Measurements from ENCODE around the gene HRNR. TPM values are rescaled to one million over a fixed set of nuclear protein-coding genes. Genes with fewer than 3 reads are reported as not detected.
"Not testable (repeated sequence)": the region's sequence is repeated elsewhere in the genome, so short reads cannot be mapped to it uniquely, and the experiment has no call there.

The HRNR gene
- polyA plus RNA-seq, 1 donor: 0.12 TPM

GRCh38 chr1:152220166-152221163, 3.5 kb downstream of the HRNR start:
- no peaks in the 10 kb centered on the region for H3K4me1 ChIP-seq (ENCODE audit: control insufficient read depth, insufficient read depth, low read length)
- H3K36me3 ChIP-seq (ENCODE audit: control insufficient read depth, insufficient read depth, low read length): no peaks in the 10 kb centered on the region
- peaks cover 17% of the 10 kb centered on the region for H3K9me3 ChIP-seq (ENCODE audit: control insufficient read depth, low read depth, low read length)
- H3K4me3 ChIP-seq (ENCODE audit: low read length): no peak overlapping the region
- H3K27ac ChIP-seq (ENCODE audit: low read length): no peak overlapping the region
- no CpG with 5 or more reads among the region's 30 CpGs for WGBS (ENCODE audit: insufficient coverage, low lambda C conversion rate)
- H3K27me3 ChIP-seq (ENCODE audit: control insufficient read depth, insufficient read depth, low read length): no peaks in the 10 kb centered on the region
- no peak for DNase-seq

GRCh38 chr1:152219438-152219837, 4.6 kb downstream of the HRNR start:
- WGBS (ENCODE audit: insufficient coverage, low lambda C conversion rate): no CpG with 5 or more reads among the region's 14 CpGs
- DNase-seq; H3K27ac ChIP-seq (ENCODE audit: low read length); H3K27me3 ChIP-seq (ENCODE audit: control insufficient read depth, insufficient read depth, low read length); H3K4me1 ChIP-seq (ENCODE audit: control insufficient read depth, insufficient read depth, low read length); H3K36me3 ChIP-seq (ENCODE audit: control insufficient read depth, insufficient read depth, low read length); H3K4me3 ChIP-seq (ENCODE audit: low read length): not testable (repeated sequence)
- peaks cover 20% of the 10 kb centered on the region for H3K9me3 ChIP-seq (ENCODE audit: control insufficient read depth, low read depth, low read length)

- Histone ChIP-seq H3K36me3 (ENCODE audit: control insufficient read depth, insufficient read depth, low read length) (no peaks in the 10 kb centered on the region), H3K9me3 (ENCODE audit: control insufficient read depth, low read depth, low read length) (peaks cover 20% of the 10 kb centered on the region), H3K4me3 (ENCODE audit: low read length) (no peak overlapping the region), H3K27ac (ENCODE audit: low read length) (no peak overlapping the region), H3K27me3 (ENCODE audit: control insufficient read depth, insufficient read depth, low read length) (no peaks in the 10 kb centered on the region), H3K4me1 (ENCODE audit: control insufficient read depth, insufficient read depth, low read length) (no peaks in the 10 kb centered on the region)
- DNase-seq: no peak
- no CpG with 5 or more reads among the region's 24 CpGs for WGBS (ENCODE audit: insufficient coverage, low lambda C conversion rate)
These were observed 5.1 kb downstream of the HRNR start for GRCh38 chr1:152218762-152219436.

- not testable (repeated sequence) for H3K4me1 ChIP-seq (ENCODE audit: control insufficient read depth, insufficient read depth, low read length); H3K27me3 ChIP-seq (ENCODE audit: control insufficient read depth, insufficient read depth, low read length); H3K27ac ChIP-seq (ENCODE audit: low read length); H3K36me3 ChIP-seq (ENCODE audit: control insufficient read depth, insufficient read depth, low read length); DNase-seq; H3K4me3 ChIP-seq (ENCODE audit: low read length)
- WGBS (ENCODE audit: insufficient coverage, low lambda C conversion rate): no CpG with 5 or more reads among the region's 13 CpGs
- H3K9me3 ChIP-seq (ENCODE audit: control insufficient read depth, low read depth, low read length): peaks cover 20% of the 10 kb centered on the region
These were observed 8.4 kb downstream of the HRNR start for GRCh38 chr1:152215604-152216003.

- peaks cover 14% of the 10 kb centered on the region for H3K9me3 ChIP-seq (ENCODE audit: control insufficient read depth, low read depth, low read length)
- H3K27me3 ChIP-seq (ENCODE audit: control insufficient read depth, insufficient read depth, low read length); H3K4me3 ChIP-seq (ENCODE audit: low read length); H3K4me1 ChIP-seq (ENCODE audit: control insufficient read depth, insufficient read depth, low read length); H3K27ac ChIP-seq (ENCODE audit: low read length); H3K36me3 ChIP-seq (ENCODE audit: control insufficient read depth, insufficient read depth, low read length); DNase-seq: not testable (repeated sequence)
- no CpG with 5 or more reads among the region's 21 CpGs for WGBS (ENCODE audit: insufficient coverage, low lambda C conversion rate)
These were observed 9.1 kb downstream of the HRNR start for GRCh38 chr1:152214911-152215310.

GRCh38 chr1:152198982-152199381, 25.0 kb downstream of the HRNR start:
- Histone ChIP-seq H3K27me3 (ENCODE audit: control insufficient read depth, insufficient read depth, low read length) (no peaks in the 10 kb centered on the region), H3K36me3 (ENCODE audit: control insufficient read depth, insufficient read depth, low read length) (no peaks in the 10 kb centered on the region), H3K4me3 (ENCODE audit: low read length) (no peak overlapping the region), H3K9me3 (ENCODE audit: control insufficient read depth, low read depth, low read length) (no peaks in the 10 kb centered on the region), H3K4me1 (ENCODE audit: control insufficient read depth, insufficient read depth, low read length) (no peaks in the 10 kb centered on the region), H3K27ac (ENCODE audit: low read length) (no peak overlapping the region)
- DNase-seq: no peak

GRCh38 chr1:152197361-152197941, 26.5 kb downstream of the HRNR start:
- no peaks in the 10 kb centered on the region for H3K36me3 ChIP-seq (ENCODE audit: control insufficient read depth, insufficient read depth, low read length)
- H3K4me3 ChIP-seq (ENCODE audit: low read length): no peak overlapping the region
- no peaks in the 10 kb centered on the region for H3K27me3 ChIP-seq (ENCODE audit: control insufficient read depth, insufficient read depth, low read length)
- H3K4me1 ChIP-seq (ENCODE audit: control insufficient read depth, insufficient read depth, low read length): no peaks in the 10 kb centered on the region
- no peak for DNase-seq
- no peak overlapping the region for H3K27ac ChIP-seq (ENCODE audit: low read length)
- no peaks in the 10 kb centered on the region for H3K9me3 ChIP-seq (ENCODE audit: control insufficient read depth, low read depth, low read length)

- Histone ChIP-seq H3K27me3 (ENCODE audit: control insufficient read depth, insufficient read depth, low read length) (peaks cover 6% of the 10 kb centered on the region), H3K9me3 (ENCODE audit: control insufficient read depth, low read depth, low read length) (no peaks in the 10 kb centered on the region), H3K36me3 (ENCODE audit: control insufficient read depth, insufficient read depth, low read length) (no peaks in the 10 kb centered on the region), H3K4me3 (ENCODE audit: low read length) (no peak overlapping the region), H3K27ac (ENCODE audit: low read length) (no peak overlapping the region), H3K4me1 (ENCODE audit: control insufficient read depth, insufficient read depth, low read length) (no peaks in the 10 kb centered on the region)
- no peak for DNase-seq
These were observed 32.3 kb downstream of the HRNR start for GRCh38 chr1:152191711-152192110.

GRCh38 chr1:152191260-152191659, 32.7 kb downstream of the HRNR start:
- 70% methylated on average over 2 of the region's 5 CpGs for WGBS (ENCODE audit: insufficient coverage, low lambda C conversion rate)
- DNase-seq: no peak
- Histone ChIP-seq H3K9me3 (ENCODE audit: control insufficient read depth, low read depth, low read length) (no peaks in the 10 kb centered on the region), H3K27me3 (ENCODE audit: control insufficient read depth, insufficient read depth, low read length) (peaks cover 6% of the 10 kb centered on the region), H3K27ac (ENCODE audit: low read length) (no peak overlapping the region), H3K4me3 (ENCODE audit: low read length) (no peak overlapping the region), H3K4me1 (ENCODE audit: control insufficient read depth, insufficient read depth, low read length) (no peaks in the 10 kb centered on the region), H3K36me3 (ENCODE audit: control insufficient read depth, insufficient read depth, low read length) (no peaks in the 10 kb centered on the region)

GRCh38 chr1:152190589-152190988, 33.4 kb downstream of the HRNR start:
- no peaks in the 10 kb centered on the region for H3K4me1 ChIP-seq (ENCODE audit: control insufficient read depth, insufficient read depth, low read length)
- H3K9me3 ChIP-seq (ENCODE audit: control insufficient read depth, low read depth, low read length): no peaks in the 10 kb centered on the region
- no CpG with 5 or more reads among the region's 2 CpGs for WGBS (ENCODE audit: insufficient coverage, low lambda C conversion rate)
- no peaks in the 10 kb centered on the region for H3K36me3 ChIP-seq (ENCODE audit: control insufficient read depth, insufficient read depth, low read length)
- no peak overlapping the region for H3K27ac ChIP-seq (ENCODE audit: low read length)
- H3K27me3 ChIP-seq (ENCODE audit: control insufficient read depth, insufficient read depth, low read length): peaks cover 6% of the 10 kb centered on the region
- no peak overlapping the region for H3K4me3 ChIP-seq (ENCODE audit: low read length)
- DNase-seq: no peak

All from large intestine (tissue), 3 donors.